Tongue (tissue), 2 donors: ENCODE results near the gene ATP11A. TPM values are rescaled to one million over a fixed set of nuclear protein-coding genes. Genes with fewer than 3 reads are reported as not detected.
A peak's percentile ranks its signal among the peaks of the same experiment; 100 is the strongest.
"Not testable (repeated sequence)": the region's sequence is repeated elsewhere in the genome, so short reads cannot be mapped to it uniquely, and the experiment has no call there.

Experiments
- DNase-seq: peaks from one replicate; pipeline ENCODE4 v3.0.0-alpha.2; 2015
- total RNA-seq: library from RNA; depleted of rRNA; stranded (reverse); fragments of >200 nt; gene quantifications from one replicate; pipeline ENCODE4 v1.2.3, GENCODE V29; 2014

The ATP11A gene
- total RNA-seq, 1 donor from 2014 or later = 38.0 TPM

DNA sequence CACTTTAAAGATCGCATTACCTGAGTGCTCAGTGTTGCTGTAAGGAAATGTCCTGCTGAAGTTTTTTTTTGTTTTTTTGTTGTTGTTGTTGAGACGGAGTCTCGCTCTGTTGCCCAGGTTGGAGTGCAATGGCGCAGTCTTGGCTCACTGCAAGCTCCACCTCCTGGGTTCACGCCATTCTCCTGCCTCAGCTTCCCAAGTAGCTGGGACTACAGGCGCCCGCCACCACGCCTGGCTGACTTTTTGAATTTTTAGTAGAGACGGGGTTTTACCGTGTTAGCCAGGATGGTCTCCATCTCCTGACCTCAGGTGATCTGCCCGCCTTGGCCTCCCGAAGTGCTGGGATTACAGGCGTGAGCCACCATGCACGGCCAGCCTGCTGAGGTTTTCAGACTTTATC lies 175.6 kb downstream of the ATP11A start:
- not testable (repeated sequence) for DNase-seq

DNA sequence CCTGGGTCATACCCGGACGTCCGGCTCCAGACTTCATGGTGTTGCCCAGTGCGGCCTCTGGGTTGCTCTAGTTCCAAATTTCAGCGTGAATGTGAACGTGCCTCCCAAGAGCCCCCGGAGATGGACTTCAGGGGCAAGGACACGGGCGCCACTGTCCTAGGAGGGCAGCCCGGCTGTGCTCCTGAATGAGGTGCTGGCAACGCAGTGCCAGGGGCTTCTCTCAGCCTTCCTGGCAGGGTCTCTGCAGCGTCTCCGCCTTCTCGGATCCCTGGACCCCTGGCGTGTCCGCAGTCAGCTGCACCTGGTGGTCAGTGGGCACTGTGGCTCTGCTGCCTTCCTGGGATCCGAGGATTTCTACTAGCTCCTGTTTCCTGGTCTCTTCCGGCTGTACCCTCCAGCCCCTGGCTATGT lies 177.5 kb downstream of the ATP11A start:
- no peak for DNase-seq

DNA sequence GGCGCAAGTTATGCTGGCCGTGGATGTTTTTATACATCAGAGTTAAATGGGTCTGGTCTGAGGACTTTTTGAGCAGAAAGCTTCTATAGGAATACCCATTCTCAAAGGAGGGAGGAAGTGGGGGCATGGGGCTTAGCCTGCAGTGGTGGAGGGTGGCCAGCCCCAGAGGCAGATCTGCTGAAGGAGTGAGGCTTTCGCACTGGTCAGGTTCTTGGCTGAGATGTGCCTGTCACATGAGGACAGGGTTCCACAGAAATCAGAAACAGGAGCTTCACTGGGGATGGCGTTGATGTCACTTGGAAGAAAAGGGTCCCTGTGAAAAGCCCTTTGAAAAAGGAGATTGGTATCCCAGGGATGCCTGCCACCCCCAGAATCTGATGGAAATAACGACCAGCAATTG lies 178.5 kb downstream of the ATP11A start:
- no peak for DNase-seq

DNA sequence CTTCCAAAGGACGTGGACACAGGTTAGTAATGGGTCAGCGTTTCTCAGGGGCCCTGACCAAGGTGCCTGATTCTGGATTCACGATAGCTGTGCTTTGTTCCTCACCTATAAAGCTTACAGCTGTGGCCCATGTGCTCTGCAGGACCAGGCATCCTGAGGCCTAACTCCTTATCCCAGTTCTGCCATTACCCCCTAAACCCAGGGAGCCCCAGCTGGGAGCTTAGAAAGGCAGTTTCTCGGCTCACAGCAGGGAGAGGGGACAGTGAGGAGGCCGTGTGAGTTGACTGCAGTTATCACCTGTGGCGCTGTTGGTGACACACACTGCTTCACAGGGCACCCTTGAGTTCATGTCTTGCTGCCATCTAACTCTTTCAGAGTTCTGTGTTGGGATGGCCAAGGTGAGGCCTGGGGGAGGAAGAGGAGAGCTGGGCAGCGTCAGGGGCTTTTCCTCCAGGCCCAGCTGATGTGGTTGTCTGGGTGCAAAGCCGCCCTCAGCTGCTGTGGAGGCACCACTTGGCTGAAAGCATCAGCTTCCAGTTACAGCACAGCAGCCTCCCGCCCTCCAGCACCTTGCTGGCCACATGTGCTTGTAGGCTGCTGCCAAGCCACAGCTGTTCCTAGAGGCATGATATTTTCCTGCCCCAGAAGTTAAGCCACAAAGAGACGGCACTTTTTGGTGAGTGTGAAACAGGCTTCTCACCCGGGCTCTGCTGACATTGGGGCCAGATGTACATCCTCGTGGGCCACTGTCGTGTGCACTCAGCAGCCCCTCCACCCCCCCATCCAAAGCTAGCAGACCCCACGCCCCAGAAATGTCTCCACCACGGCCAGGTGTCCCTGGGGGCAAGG lies 179.6 kb downstream of the ATP11A start:
- peak; percentile 80 for DNase-seq

DNA sequence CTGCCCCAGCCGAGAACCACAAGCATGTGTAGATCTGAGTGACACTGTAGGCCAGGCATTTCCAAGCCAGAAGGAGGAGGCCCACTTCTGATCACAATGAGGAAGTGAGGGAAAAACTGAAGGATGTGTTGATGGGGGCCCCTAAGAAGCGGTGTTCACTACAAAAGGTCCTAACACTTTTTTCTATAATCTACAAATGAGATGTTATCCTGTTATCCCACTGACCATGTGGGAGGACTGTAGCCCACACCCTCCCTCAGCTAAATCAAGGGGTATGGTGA lies 180.2 kb downstream of the ATP11A start:
- DNase-seq = no peak

DNA sequence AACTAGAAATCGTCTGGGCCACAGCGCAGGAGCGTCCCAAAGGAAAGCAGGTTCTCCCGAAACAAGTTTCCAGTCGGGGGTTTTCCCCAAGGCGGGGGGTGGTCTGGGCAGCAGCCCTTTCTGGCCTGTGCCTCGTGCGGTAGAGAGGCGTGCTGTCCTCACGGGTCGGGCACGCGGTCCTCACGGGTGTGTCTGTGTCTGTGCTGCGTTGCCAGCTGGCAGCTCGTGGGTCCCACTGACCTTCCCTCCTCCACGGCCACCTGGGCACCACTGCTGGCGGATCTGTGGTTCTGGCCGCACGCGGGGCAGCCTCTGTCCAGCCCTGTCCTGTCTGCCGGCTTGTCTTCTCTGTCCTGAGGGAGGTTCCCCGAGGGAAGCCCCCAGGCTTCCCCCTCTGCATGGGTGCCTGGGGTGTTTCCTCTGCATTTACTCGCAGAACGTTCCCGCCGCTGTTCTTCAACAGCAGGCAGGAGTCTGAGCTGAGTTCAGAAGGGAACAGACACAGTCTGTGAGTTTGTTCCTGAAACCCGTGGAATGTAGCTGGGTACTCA lies 181.0 kb downstream of the ATP11A start:
- no peak for DNase-seq

DNA sequence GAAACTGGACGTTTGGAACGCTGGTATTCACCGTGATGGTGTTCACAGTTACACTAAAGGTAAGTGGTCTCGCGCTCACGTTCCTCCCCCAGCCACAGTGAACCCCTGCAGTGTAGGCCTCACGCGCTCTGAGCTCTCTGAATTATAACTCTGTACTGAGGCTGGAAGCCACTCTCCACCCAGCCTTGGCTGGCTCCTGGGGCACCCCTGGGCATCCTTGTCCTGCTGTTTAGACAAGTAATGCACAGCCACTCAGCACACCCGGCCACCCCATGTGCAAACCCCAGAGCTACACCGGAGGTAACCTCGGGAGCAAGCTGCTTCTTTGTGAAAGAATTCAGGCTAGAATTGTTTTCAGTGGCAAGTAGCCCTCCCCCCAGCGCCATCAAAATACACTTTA lies 181.9 kb downstream of the ATP11A start:
- no peak for DNase-seq

DNA sequence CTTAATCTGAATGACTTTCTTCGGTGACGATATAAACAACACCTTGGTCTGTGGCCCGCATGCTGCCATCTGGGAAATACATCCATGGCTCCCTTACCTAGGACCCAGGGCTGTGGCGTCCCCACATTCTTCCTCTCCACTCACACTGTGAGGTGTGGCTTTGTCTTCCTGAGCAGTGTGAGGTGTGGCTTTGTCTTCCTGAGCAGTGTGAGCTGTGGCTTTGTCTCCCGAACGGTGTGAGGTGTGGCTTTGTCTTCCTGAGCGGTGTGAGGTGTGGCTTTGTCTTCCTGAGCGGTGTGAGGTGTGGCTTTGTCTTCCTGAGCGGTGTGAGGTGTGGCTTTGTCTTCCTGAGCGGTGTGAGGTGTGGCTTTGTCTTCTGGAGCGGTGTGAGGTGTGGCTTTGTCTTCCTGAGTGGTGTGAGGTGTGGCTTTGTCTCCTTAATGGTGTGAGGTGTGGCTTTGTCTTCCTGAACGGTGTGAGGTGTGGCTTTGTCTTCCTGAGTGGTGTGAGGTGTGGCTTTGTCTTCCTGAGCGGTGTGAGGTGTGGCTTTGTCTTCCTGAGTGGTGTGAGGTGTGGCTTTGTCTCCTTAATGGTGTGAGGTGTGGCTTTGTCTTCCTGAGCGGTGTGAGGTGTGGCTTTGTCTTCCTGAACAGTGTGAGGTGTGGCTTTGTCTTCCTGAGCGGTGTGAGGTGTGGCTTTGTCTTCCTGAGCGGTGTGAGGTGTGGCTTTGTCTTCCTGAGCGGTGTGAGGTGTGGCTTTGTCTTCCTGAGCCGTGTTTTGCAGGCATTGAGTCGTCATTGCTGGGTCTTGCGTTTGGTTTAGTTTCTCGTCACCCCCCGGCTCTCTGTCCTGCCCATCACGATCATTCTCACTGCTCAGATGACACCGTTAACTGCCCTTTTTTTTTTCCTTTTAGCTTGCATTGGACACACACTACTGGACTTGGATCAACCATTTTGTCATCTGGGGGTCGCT lies 183.1 kb downstream of the ATP11A start:
- DNase-seq = not testable (repeated sequence)

DNA sequence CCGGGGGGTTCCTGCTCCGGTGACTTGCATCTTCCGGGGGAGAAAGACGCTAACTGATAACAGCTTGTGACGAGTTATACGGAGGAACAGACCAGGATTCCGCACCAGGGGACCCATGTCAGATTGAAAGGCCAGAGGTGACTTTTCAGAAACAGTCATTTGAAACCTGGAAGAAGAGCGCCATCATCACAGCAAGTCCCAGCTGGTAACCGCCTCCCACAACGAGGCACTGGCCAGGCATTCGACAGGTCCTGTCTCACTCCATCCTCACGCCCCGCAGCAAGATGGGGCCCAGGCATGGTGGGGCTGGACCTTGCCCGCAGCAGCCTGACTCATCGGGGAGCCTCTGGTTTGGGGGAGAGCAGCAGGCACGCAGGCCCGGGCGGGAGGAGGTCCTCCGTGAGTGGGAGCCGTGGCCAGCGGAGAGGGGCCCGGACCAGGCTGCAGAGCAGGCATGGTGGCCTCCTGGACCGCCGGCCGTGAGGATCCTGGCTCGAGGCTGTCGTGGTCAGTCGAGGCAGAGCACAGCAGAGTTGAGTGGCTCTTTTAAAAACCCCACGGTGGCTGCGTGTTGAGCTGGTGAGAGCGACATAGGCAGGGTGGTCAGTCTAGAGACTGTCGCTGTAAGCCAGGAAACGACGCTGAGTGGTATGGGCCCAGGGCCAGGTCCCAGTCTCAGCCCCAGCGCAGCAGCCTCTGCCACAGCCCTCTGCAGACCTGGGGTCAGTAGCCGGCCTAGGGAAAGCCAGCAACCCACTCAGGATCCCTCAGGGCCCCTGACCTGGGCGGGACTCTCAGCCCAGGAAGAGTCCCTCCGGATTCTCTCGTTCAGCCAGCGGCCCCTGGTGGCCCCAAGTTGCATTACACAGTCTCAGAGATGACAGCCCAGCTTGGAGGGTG lies 184.3 kb downstream of the ATP11A start:
- DNase-seq = peak; percentile 90

DNA sequence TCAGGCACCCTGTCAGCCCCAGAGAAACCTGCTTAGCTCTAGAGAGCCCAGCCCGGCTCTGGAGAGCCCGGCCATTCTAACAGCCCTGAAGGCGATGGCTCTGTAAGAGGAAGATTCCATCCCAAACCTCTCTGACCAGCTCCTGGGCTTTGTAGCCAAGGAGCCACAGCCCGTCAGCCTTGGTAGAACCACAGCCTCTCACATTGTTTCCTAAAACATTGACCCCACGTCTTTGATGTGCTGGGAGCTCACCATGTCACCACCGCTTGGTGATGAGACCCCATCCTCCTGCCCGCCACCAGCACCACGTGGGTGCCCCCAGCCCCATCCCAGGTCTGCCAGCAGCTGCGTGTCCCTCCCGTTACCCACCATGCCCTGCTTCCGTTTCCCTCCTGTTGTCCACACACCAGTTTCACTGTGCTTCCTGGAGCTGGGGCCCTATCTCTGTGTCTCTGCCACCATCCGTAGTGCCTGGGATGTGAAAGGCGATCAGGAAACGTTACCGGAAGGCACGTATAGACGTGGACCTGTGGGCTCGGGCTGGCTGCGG lies 185.0 kb downstream of the ATP11A start:
- no peak for DNase-seq

DNA sequence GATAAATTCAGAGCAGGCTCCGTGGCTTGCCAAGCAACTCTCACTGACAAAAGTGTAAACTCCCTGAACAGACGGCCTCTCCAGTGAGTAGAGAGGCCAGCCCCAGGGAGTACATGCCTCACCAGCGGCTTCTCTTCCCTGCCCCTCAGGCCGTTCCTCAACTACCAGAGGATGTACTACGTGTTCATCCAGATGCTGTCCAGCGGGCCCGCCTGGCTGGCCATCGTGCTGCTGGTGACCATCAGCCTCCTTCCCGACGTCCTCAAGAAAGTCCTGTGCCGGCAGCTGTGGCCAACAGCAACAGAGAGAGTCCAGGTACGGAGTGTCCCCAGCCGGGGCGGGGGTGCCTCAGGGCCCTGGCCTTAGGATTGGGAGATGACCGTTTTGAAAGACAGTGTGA lies 185.8 kb downstream of the ATP11A start:
- no peak for DNase-seq

DNA sequence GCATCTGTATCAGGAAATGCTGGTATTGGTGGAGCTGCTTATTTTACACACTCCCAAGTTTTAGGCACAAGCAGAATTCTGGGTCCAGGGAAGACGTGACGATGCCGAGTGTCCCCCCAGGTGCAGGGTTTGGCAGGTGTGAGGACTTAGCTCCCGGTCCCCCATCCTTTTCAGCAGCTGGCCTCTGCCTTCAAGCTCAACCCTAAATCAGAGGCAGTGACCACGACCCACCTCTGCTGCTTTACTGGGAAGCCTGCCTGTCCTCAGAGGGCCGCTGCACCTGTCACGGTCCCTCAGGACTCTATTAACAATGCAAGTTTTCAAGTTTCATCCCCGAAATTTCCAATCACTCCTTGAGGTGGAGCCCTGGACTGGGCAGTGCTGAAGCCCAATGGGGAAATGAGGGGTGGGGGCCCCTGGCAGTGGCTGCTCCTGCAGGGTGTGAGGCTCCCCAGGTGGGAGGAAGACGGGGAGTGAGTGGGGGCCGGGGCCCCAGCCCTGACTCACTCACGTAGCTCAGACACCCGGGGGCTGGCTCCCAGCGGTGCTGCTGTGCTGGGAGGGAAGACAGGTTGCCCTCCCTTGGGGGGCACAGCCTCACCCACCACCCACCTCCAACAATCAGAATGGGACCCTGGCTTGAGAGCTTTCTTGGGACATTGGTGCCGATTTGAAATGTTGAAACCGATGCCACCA lies 186.6 kb downstream of the ATP11A start:
- no peak for DNase-seq

DNA sequence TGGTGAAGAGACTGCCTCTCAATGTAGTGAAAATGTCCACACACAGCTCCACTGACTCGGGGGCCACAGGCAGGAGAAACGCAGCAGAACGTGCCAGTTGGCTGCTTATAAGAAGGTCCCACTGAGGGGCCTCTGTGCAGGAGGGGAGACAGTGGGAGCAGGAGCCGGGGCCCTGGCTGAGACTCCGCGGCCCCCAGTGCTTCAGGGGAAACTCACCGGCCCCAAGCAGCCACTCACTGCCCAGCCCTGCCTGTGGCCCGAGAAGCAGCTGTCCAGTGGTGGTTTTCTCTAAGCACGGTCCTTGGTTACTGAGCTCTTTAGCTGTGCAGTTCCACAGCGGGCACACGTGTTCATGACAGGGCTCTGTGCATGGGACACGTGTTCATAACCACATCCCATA lies 187.2 kb downstream of the ATP11A start:
- DNase-seq = no peak

DNA sequence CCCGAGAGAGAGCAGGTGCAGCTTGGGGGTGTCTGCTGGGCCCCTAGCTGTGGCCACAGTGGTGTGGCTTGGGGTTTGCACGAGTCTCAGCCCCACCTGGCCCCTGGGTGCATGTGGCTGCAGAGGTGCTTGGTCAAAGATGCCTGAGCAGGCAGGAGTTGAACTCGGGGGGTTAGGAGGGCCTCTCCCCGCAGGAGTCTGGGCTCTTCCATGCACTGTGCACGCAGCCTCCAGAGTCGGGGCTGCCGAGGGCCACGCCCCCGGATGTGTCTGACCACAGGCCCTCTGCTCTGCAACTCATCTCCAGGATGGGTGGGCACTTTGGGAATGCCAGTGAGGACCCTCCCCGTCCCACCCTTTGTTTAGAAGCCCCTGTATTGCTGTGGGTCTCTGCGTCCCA lies 187.7 kb downstream of the ATP11A start:
- DNase-seq = no peak

DNA sequence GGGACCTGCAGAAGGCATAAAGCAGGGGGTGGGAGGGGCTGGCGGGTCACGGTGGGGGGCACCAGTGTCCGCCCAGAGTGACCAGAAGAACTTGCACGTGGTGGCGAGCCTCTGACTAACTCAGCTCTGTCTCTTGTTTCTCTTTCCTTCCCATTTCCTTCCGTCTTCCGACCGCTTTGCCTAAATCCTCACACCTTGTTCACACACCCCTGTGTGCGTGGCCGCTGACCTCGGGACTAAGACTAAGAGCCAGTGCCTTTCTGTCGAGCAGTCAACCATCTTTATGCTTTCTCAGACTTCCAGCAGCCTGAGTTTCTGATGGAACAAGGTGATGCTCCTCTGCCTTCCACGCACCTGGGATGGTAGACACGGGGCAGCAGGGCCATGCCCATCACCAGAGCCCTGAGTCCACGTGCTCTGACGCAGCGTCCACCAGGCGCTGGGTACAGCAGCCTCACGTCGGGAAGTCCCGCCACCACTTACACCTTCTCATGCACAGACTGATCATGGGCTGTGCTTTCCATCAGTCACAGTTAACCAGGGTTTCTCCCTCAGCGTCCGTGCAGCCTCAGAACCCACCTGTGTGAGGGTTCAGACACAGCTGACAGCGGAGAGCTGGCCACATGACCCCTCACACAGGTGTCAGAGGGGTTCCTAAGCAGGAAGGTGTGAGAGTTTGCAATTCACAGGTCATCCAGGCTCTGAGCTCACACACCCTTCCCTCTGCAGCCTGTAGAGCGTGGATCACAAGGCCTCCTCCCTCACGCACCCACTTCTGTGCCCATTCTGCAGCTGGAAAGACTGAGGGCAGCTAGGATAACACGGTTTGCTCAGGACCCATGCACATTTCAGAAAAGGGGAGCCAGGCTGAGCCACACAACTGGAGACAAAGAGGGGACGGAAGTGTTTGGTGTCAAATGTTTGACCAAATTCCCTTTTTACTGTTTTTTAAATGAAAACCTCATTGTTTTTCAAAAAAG lies 188.4 kb downstream of the ATP11A start:
- DNase-seq = no peak

DNA sequence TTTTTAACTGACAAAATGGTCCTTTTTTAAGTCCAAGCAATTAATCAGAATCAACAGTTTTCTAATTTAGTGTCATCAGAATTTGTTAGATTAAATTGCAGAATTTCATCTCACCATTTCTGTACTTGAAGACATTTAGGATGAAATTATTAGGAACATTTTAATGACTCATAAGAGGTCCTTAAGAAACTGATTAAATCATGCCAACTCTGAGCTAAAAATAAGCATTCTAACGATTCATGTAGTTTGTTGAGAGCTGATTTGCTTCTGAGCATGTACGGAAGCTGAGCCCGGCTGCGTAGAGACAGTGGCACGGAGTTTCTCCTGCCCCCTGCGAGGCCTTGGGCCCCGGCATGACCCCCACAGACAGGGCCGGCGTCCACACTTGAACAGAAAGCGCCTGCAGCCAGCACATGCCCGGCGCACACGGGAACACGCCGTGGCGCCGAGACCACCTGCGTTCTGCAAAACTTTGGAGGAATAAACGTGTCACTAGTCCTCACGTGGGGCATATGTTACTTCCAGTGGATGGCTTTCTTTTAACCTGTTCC lies 189.5 kb downstream of the ATP11A start:
- DNase-seq = no peak

DNA sequence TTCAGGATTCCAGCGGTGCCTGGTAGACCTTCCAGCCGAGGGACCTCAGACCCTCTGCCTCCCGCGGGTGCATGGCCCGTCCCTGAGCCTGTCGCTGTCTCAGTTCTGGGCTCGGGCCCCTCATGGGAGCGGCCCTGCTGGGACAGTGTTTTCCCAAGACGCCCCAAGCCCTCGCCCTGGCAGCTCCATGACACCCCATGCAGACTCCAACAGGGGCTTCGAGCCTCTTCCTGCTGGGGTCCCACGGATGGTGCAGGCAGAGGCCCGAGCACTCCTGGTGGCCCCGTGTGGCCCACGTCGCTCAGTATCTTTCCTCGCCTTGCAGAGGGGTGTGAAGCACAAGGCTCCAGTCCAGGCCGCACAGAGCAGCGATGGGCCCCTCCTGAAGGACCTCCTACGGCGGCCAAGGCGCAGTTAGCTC lies 190.4 kb downstream of the ATP11A start:
- DNase-seq = no peak

DNA sequence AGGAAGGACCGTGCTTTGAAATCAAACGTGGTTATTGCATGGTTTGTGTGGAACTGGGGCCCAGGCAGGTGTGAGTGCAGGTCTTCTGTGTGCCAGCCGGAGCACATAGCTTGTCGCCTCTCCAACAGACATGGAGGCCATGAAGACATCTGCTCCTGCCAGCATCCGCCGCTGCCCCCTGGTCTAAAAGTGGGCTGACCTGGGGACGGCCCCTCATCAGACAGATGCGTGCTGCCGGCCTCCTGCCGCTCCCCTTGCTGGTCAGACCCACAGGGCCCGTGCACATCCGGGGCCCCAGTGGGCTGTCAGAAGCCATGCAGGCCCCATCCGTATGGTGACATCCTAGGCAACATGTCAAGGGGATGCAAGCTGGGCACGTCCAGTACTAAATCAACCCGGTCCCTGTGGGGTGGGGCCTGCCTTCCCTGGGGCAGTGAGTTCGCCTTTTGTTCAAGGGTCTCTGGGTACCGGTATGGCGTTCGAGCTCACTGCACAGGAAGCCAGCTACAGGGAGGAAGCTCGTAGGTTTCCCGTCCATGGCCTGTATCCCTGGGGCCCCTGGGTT lies 191.2 kb downstream of the ATP11A start:
- DNase-seq = no peak
